ENCODE measurements around the gene KRTAP10-4.

The KRTAP10-4 gene

DNA sequence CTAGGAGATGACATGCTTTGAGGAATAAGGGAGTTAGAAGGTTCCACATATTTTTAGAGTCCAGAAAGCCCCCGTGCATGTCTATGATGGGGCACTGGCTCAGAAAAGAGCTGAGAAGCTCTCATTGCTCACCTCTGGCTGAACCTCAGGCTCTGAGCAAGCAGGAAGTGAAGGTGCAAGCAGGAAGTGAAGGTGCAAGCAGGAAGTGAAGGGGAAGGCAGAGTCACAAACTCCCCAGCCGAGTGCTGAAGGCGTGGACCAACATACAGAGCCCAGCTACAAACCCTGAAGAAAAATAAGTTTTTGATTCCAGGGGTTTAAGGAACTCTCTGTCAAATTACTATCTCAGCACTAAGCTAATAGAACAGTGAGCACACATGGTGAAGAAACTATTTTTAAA lies 45.4 kb downstream of the KRTAP10-4 start:
- no peak for DNase-seq

DNA sequence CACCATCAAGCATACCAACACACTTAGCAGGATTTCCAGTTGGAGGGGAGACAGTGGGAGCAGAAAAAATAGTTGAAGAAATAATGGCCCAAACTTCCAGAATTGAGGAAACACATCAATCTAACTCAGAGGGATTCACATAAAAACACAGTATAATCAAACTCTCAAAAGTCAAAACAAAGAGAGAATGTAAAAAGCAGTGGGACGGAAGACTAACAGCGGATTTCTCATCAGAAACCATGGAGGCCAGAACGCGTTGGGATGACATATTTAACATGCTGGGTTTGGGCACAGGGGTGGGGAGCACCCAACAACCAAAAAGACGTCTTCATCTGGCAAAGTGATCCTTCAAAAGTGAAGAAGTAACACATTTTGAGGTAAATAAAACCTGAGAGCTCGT lies 46.4 kb downstream of the KRTAP10-4 start:
- DNase-seq, result no peak

DNA sequence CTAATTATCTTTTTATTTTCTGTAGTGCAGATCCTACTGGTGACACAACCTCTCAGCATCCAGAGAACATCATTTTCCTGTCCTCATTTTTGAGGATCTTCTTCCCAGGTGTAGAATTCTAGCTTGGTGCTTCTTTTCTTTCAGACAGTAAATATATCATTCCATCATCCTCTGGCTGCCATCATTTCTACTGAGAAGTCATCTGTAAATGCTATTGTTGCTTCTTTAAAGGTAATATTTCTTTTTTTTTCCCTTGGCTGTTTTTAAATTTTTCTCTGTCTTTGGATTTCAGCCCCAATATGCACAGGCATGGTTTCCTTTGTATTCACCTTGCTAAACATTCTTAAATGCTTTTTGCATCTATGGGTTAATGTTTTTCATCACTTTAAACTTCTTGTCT lies 50.0 kb downstream of the KRTAP10-4 start:
- DNase-seq, result no peak

Data from NCI-H1694 treated with DMSO at 0.1 percent for 48 hours (cell line).